SJCRH30 (cell line): Measurements from ENCODE around the gene SETD2. TPM values are rescaled to one million over a fixed set of nuclear protein-coding genes. Genes with fewer than 3 reads are reported as not detected.
"Not testable (repeated sequence)": the region's sequence is repeated elsewhere in the genome, so short reads cannot be mapped to it uniquely, and the experiment has no call there.

Experiments used
- DNase-seq, 2 experiments: peaks; one replicate each; pipeline ENCODE4 v3.0.0-alpha.2; 2015 to 2020
- H3K27ac ChIP-seq: fragments of 250-450 bp; sonication (Bioruptor Pico); 2 replicates; pipeline ENCODE4 v1.5.1; 2020; ENCODE audit warnings: mild to moderate bottlenecking, moderate library complexity
- H3K27me3 ChIP-seq: fragments of 250-450 bp; sonication (Bioruptor Pico); 2 replicates; pipeline ENCODE4 v1.5.1; 2020; ENCODE audit warnings: mild to moderate bottlenecking, moderate library complexity
- H3K36me3 ChIP-seq: fragments of 250-450 bp; sonication (Bioruptor Pico); 2 replicates; pipeline ENCODE4 v1.5.1; 2020; ENCODE audit warnings: mild to moderate bottlenecking, moderate library complexity
- H3K4me1 ChIP-seq: fragments of 250-450 bp; sonication (Bioruptor Pico); 2 replicates; pipeline ENCODE4 v1.5.1; 2020; ENCODE audit warnings: mild to moderate bottlenecking, moderate library complexity
- H3K4me3 ChIP-seq: fragments of 250-450 bp; sonication (Bioruptor Pico); 2 replicates; pipeline ENCODE4 v1.5.1; 2020; ENCODE audit warnings: mild to moderate bottlenecking, moderate library complexity
- H3K9me3 ChIP-seq: fragments of 250-450 bp; sonication (Bioruptor Pico); replicated peaks from 2 replicates; pipeline ENCODE4 v1.5.1; 2020; ENCODE audit warnings: mild to moderate bottlenecking, moderate library complexity
- total RNA-seq: library from RNA; depleted of rRNA; stranded (reverse); fragments of >200 nt; shearing (Covaris generic); gene quantifications from 2 replicates; pipeline ENCODE4 v1.2.3, GENCODE V29; 2014

SETD2 gene
- total RNA-seq, 1 experiment from 2014 or later: 38.5 TPM

DNA sequence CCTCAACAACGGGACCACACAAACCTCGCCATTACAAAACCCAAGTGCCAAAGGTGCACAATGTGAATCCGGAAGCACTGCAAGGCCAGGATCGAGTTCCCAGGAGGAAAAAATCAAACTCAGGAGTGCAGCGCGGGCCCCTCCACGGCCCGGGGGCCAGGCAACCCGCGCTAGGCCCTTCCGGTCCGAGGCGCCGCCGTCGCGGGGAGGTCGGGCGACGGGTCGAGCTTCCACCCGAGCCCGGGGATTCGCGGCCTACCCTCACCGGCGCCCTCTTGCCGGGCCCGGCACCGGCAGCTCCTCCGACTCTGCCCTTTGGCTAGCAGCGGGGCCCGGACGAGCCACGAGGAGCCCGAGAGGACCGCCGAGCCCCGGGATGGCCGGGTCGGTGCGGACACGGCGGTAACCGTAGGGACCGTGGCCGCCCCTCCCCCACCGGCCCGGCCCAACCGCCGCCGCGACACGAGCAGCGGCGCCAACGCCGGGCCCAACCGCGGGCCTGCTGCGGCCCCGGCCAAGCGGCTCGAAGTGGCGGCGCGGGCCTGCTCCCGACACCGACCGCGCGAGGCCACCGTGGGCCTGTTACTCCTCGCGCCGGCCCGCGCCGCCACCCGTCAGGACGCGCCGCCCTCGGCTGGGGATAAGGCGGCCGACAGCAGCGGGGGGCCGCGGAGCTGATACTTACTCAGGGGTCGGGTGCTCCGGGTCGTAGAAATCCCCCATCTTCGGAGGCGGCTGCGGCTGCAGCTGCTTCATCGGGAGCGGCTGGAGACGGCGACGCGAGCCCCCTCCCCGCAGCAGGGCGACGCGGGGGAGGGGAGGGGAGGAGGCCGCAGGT, 525 bp downstream of the SETD2 start:
- H3K9me3 ChIP-seq: no peaks in the 10 kb centered on the region
- H3K4me3 ChIP-seq: peak overlapping the region; percentile 92
- peaks cover 3% of the 10 kb centered on the region; the same call in 1 of the 2 replicates for H3K36me3 ChIP-seq
- peak; percentile 17 to 41 for DNase-seq
- no peaks in the 10 kb centered on the region for H3K27me3 ChIP-seq
- peak overlapping the region; percentile 88 for H3K27ac ChIP-seq
- peaks cover 7% of the 10 kb centered on the region; the same call in 1 of the 2 replicates for H3K4me1 ChIP-seq

DNA sequence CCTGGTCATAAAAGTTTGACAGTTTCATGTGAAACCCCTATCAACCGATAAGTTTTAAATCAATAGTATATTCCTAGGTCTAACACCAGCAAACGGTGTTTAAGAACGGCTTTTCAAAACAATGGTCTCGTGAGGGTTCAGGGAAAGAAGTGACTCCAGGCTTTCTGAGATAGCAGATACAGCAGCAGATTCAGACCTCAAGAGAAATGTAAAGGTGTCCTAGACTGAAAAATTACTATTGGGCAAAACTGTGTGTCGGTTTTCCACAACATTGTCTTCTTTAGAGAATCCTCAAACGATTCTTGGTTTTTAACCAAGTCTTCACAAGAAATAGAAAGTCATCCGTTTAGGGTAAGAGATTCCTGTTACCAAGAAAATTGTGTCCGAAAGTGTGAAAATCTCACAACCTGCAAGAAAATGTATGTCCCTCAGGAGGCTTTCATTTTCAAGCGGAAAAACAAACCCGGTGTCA, 1.2 kb downstream of the SETD2 start:
- peaks cover 7% of the 10 kb centered on the region; the same call in 1 of the 2 replicates for H3K4me1 ChIP-seq
- peak overlapping the region; percentile 88 for H3K27ac ChIP-seq
- H3K9me3 ChIP-seq: no peaks in the 10 kb centered on the region
- H3K4me3 ChIP-seq: peak overlapping the region; percentile 92
- DNase-seq: peak in 1 of 2 experiments; percentile 12
- no peaks in the 10 kb centered on the region for H3K27me3 ChIP-seq
- peaks cover 3% of the 10 kb centered on the region; the same call in 1 of the 2 replicates for H3K36me3 ChIP-seq

DNA sequence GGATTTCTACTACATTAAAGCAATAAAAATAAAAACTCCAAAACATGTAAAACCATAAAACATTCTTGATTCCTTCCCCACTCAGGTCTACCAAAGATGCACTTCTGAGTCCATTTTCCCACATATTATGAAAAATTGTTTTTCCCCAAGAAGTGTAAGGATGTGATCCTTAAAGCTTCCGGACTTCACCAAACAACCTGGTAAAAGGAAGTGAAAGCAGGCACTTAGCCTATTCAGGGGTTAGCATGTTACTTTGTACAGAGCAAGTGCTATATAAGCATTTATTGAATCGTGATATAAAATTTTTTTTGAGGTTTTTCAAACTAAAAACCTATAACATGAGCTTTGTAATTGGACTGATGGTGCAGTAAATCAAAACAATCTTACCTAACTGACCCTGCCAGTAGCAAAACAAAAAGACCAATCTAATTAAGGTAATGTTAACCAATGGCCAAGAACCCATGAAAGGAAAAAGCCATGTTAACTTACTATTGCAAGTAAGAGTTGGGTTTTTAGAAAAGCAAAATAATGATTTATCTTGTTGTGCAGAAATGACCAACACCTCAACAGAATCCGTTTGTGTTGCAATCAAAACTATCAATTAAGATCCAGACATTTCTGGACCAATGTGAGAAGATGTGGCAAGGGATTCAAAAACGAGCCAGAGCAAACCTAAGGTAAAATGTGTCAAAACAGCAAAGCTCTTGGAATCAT, 1.8 kb downstream of the SETD2 start:
- Histone ChIP-seq H3K27me3 (no peaks in the 10 kb centered on the region), H3K4me3 (peak overlapping the region; percentile 92), H3K4me1 (peaks cover 7% of the 10 kb centered on the region; the same call in 1 of the 2 replicates), H3K9me3 (no peaks in the 10 kb centered on the region), H3K27ac (peak overlapping the region; percentile 88), H3K36me3 (peaks cover 3% of the 10 kb centered on the region; the same call in 1 of the 2 replicates)
- no peak for DNase-seq

DNA sequence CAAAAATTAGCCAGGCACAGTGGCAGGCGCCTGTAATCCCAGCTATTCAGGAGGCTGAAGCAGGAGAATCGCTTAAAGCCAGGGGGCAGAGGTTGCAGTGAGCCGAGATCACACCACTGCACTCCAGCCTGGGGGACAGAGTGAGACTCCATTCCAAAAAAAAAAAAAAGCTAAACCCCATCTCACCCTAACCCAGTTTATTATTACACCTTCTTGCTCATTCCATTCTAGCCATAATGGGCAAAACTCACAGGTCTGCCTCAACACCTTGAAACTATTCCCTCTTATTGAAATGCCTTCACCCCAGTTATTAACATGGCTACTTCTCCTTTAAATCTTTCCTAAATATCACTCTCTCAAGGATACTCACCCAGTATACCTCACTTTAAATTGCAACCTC, 4.1 kb downstream of the SETD2 start:
- no peak overlapping the region for H3K4me3 ChIP-seq
- no peaks in the 10 kb centered on the region for H3K9me3 ChIP-seq
- no peak overlapping the region for H3K27ac ChIP-seq
- no peaks in the 10 kb centered on the region for H3K27me3 ChIP-seq
- peaks cover 7% of the 10 kb centered on the region; the same call in 1 of the 2 replicates for H3K4me1 ChIP-seq
- no peak for DNase-seq
- peaks cover 3% of the 10 kb centered on the region; the same call in 1 of the 2 replicates for H3K36me3 ChIP-seq

DNA sequence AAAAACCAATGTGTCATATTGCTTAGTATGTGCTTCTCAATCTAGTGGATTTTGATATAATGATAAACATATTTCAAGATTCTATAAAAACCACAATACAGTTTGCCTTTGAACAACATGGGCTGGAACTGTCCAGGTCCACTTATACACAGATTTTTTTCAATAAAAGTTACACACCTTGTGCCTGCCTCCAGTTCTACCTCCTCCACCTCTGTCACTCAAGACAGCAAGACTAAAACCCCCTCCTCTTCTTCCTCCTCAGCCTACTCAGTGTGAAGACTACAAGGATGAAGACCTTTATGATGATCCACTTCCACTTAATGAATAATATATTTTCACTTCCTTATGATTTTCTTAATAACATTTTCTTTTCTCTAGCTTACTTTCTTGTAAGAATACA, 5.7 kb downstream of the SETD2 start:
- peaks cover 7% of the 10 kb centered on the region; the same call in 1 of the 2 replicates for H3K4me1 ChIP-seq
- no peaks in the 10 kb centered on the region for H3K27me3 ChIP-seq
- H3K4me3 ChIP-seq: no peak overlapping the region
- H3K27ac ChIP-seq: no peak overlapping the region
- no peak for DNase-seq
- no peaks in the 10 kb centered on the region for H3K9me3 ChIP-seq
- peaks cover 3% of the 10 kb centered on the region; the same call in 1 of the 2 replicates for H3K36me3 ChIP-seq

DNA sequence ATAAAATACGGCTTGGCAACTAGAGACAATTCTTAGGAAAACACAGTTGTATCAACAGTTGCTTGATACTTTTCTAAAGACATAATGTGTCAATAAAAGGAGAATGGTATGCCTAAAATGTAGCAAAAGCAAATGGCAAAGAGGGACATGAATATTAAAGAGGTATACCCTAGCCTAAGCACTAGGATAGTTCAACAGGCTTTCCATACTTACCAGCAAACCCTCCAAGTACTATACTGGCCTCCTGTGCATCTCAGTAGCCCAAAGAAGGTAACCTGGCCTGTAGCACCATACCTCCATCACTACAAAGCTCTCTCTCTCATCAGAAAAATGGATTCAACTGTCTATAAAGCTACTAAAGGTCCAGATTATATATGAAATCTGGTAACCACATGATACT, 7.5 kb downstream of the SETD2 start:
- Histone ChIP-seq H3K4me1 (no peaks in the 10 kb centered on the region), H3K27me3 (no peaks in the 10 kb centered on the region), H3K4me3 (no peak overlapping the region), H3K9me3 (no peaks in the 10 kb centered on the region), H3K27ac (no peak overlapping the region), H3K36me3 (no peaks in the 10 kb centered on the region)
- DNase-seq: no peak

DNA sequence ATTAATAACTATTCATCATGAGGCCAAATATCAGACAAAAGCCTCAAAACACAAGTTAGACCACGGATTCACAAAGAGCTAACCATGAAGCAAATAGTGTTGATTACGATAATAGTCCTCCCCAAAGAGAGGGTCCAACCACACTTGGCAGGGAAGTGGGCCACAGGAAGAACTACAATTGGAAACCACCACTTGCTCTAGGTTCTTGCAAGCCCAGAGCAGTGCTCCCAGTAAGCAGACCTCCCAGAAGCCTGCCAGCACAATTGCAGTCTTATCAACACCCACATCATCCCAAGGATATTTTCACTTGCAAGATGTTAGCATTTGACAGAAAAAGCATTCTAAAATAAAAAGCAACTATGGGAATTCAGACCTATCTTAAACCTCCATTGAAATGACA, 11.3 kb downstream of the SETD2 start:
- no peaks in the 10 kb centered on the region for H3K36me3 ChIP-seq
- no peak overlapping the region for H3K27ac ChIP-seq
- H3K4me3 ChIP-seq: no peak overlapping the region
- no peak for DNase-seq
- H3K4me1 ChIP-seq: no peaks in the 10 kb centered on the region
- H3K27me3 ChIP-seq: no peaks in the 10 kb centered on the region
- H3K9me3 ChIP-seq: no peaks in the 10 kb centered on the region

DNA sequence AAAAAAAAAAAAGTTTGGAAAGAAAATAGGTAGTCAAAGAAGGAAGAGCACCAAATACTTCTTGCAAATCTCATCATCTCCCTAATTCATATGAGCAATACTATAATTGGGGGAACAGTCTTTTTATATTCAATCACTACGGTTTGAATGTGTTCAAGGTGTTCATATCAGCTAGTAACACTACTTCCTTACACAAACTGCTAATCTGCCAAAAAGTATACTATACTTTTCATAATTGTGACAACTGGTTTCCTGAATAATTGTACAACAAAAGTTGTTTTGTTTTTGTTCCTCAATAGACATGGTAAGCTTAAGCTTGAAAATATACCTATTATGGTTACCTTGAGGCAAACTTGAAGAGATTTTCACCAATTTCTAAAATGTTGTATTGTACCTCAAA, 12.1 kb downstream of the SETD2 start:
- DNase-seq: no peak
- Histone ChIP-seq H3K27me3 (no peaks in the 10 kb centered on the region), H3K36me3 (no peaks in the 10 kb centered on the region), H3K27ac (no peak overlapping the region), H3K4me1 (no peaks in the 10 kb centered on the region), H3K4me3 (no peak overlapping the region), H3K9me3 (no peaks in the 10 kb centered on the region)

DNA sequence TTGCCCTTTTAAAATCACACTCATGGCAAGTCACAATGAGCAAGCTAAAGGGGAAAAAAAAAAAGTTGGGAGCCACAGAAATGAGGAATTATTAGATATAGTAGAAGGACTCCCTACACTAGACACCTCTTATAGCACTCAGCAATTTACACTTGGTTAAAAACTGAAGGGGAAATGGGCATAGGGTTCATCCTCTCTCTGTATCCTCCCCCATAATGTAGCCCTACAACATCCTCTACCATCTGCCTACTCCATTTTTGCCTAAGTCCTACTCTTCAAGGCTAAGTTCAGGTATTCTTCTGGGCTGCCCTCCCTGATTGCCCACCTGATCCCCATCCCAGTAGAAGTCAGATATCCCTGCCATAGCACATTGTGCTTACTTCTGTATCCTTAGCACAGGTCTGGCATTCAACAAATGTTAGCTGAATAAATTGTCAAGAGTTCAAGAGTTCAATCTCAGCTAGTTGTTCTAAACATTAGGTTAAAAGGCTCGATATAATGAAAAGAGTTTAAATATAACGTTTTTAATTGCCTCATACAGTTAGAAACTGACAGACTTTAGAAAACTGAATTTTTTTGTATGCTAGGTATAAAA, 14.5 kb downstream of the SETD2 start:
- H3K27ac ChIP-seq: no peak overlapping the region
- no peaks in the 10 kb centered on the region for H3K4me1 ChIP-seq
- no peak overlapping the region for H3K4me3 ChIP-seq
- no peaks in the 10 kb centered on the region for H3K27me3 ChIP-seq
- no peaks in the 10 kb centered on the region for H3K36me3 ChIP-seq
- no peak for DNase-seq
- no peaks in the 10 kb centered on the region for H3K9me3 ChIP-seq

DNA sequence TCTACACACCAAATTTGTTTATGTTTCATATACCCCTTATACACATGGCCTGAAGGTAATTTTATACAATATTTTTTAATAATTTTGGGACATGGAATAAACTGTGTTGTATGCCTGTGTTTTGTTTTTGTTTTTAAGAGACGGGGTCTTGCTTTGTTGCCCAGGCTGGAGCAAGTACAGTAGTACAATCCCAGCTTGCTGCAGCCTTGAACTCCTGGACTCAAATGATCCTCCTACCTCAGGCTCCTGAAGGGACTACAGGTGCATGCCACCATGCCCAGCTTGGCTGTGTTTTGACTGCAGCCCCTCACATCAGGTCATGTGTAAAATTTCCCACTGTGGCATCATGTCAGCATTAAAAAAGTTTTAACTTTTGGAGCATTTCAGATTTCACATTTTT, 18.6 kb downstream of the SETD2 start:
- H3K9me3 ChIP-seq: no peaks in the 10 kb centered on the region
- H3K27ac ChIP-seq: no peak overlapping the region
- no peaks in the 10 kb centered on the region for H3K4me1 ChIP-seq
- no peak for DNase-seq
- no peaks in the 10 kb centered on the region for H3K27me3 ChIP-seq
- no peak overlapping the region for H3K4me3 ChIP-seq
- H3K36me3 ChIP-seq: no peaks in the 10 kb centered on the region

DNA sequence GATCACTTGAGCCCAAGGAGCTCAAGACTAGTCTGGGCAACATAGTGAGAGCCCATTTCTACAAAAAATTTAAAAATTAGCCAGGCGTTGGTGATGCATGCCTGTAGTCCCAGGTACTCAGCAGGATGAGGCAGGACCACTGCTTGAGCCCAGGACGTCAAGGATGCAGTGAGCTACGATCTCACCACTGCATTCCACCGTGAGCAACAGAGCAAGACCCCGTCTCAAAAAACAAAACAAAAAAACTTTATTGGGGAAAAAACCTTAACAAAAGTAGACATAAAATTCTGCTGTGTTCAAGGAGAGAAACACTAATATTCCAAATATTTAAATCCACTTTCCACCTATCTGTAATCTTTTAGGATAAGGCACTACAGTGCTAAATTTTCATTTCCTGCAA, 20.8 kb downstream of the SETD2 start:
- Histone ChIP-seq H3K36me3 (no peaks in the 10 kb centered on the region), H3K4me3 (no peak overlapping the region), H3K27ac (no peak overlapping the region), H3K4me1 (no peaks in the 10 kb centered on the region), H3K9me3 (no peaks in the 10 kb centered on the region), H3K27me3 (no peaks in the 10 kb centered on the region)
- DNase-seq: no peak

DNA sequence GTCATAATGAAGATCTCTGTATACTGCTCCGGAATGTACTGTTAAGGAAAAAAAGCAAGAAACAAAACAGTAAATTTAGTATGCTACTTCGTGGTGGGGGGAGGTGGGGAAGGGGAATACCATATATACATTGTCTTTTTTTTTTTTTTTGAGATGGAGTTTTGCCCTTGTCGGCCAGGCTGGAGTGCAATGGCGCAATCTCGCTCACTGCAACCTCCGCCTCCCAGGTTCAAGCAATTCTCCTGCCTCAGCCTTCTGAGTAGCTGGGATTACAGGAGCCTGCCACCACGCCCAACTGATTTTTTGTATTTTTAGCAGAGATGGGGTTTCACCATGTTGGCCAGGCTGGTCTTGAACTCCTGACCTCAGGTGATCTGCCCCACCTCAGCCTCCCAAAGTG, 21.4 kb downstream of the SETD2 start:
- not testable (repeated sequence) for H3K27me3 ChIP-seq, H3K27ac ChIP-seq, H3K4me3 ChIP-seq, DNase-seq, H3K4me1 ChIP-seq, H3K9me3 ChIP-seq, H3K36me3 ChIP-seq

DNA sequence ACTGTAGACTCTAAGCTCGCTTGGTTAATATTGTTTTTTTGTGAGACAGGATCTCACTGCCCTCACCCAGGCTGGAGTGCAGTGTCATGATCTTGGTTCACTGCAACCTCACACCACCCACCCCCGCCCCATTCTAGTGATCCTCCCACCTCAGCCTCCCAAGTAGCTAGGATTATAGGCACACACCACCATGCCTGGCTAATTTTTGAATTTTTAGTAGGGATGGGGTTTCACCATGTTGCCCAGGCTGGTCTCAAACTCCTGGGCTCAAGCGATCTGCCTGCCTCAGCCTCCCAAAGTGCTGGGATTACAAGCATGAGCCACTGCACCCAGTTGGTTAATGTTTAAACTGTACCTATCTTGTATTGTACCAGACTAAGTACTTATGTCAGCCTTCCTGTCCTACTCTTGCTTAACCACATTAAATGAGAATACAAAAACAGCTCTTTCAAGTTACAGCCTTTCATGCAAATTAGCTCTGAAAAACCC, 22.9 kb downstream of the SETD2 start:
- H3K9me3 ChIP-seq, H3K4me1 ChIP-seq, H3K27me3 ChIP-seq, DNase-seq, H3K4me3 ChIP-seq, H3K36me3 ChIP-seq, H3K27ac ChIP-seq: not testable (repeated sequence)

DNA sequence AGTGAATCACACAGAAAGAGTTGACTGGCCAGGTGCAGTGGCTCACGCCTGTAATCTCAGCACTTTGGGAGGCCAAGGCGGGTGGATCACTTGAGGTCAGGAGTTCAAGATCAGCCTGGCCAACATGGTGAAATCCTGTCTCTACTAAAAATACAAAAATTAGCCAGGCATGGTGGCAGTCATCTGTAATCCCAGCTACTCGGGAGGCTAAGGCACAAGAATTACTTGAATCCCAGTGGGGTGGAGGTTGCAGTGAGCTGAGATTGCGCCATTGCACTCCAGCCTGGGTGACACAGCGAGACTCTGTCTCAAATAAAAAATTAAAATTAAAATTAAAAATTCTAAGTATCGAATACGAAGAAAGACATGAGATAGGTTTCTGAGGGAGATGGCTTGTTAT, 23.4 kb downstream of the SETD2 start:
- H3K27me3 ChIP-seq, H3K4me3 ChIP-seq, H3K27ac ChIP-seq, H3K9me3 ChIP-seq, H3K4me1 ChIP-seq, DNase-seq, H3K36me3 ChIP-seq: not testable (repeated sequence)

DNA sequence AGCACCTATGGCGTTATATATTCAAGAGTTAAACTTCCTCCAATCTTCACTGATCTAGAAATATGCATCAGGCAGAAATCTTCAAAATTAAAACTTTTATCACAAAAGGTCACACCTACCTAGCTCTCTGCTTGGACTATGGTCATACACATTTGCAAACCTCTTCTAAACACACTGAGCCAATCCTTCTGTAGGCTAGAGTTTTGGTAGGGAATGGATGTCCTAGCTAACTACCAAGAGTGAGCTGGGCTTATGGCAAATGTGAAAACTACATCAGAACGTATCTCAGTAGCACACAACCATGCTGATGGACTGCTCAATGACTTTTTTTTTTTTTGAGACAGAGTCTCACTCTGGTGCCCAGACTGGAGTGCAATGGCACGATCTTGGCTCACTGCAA, 29.6 kb downstream of the SETD2 start:
- H3K9me3 ChIP-seq: no peaks in the 10 kb centered on the region
- no peaks in the 10 kb centered on the region; the same call in none of the 2 replicates for H3K36me3 ChIP-seq
- H3K27me3 ChIP-seq: no peaks in the 10 kb centered on the region
- no peak overlapping the region for H3K4me3 ChIP-seq
- DNase-seq: no peak
- no peaks in the 10 kb centered on the region for H3K4me1 ChIP-seq
- no peak overlapping the region for H3K27ac ChIP-seq
